A549 (cell line): ENCODE measurements around the gene DLGAP1. TPM values are rescaled to one million over a fixed set of nuclear protein-coding genes. Genes with fewer than 3 reads are reported as not detected.
A peak's percentile ranks its signal among the peaks of the same experiment; 100 is the strongest.

Experiments used
- CBX2 ChIP-seq: fragments of 200-600 bp; sonication (generic); IDR thresholded peaks from 2 replicates; pipeline ENCODE4 v1.6.1; 2016; ENCODE audit warnings: low read depth, mild to moderate bottlenecking, borderline replicate concordance
- EHF ChIP-seq: fragments of 250-450 bp; sonication (Bioruptor Pico); IDR thresholded peaks from 2 replicates; pipeline ENCODE4 v1.5.0; 2020; ENCODE audit warnings: mild to moderate bottlenecking
- EHMT2 ChIP-seq: fragments of 200-600 bp; sonication (generic); IDR thresholded peaks from 2 replicates; pipeline ENCODE4 v1.6.1; 2016; ENCODE audit warnings: antibody characterized with exemption, low read depth, mild to moderate bottlenecking, moderate library complexity
- EP300 ChIP-seq, 2 experiments: fragments of >200 bp; sonication (Bioruptor Twin); formaldehyde crosslinking; IDR thresholded peaks; 2 replicates in 1 of 2; 3 replicates in 1 of 2; pipeline ENCODE4 v1.6.1; 2016 to 2017
- ESRRA ChIP-seq: fragments of 150-350 bp; IDR thresholded peaks from 2 replicates; pipeline ENCODE4 v1.6.1; 2014; ENCODE audit warnings: mild to moderate bottlenecking, low read length, borderline replicate concordance
- GATA3 ChIP-seq: IDR thresholded peaks from 2 replicates; pipeline ENCODE4 v1.6.1; 2012; ENCODE audit warnings: borderline replicate concordance
- HDAC2 ChIP-seq: fragments of 200-600 bp; sonication (generic); IDR thresholded peaks from 2 replicates; pipeline ENCODE4 v1.6.1; 2016
- HEYL ChIP-seq: fragments of 250-450 bp; sonication (Bioruptor Pico); IDR thresholded peaks from 2 replicates; pipeline ENCODE4 v1.8.0; 2021; ENCODE audit warnings: mild to moderate bottlenecking, moderate library complexity
- HOXA7 ChIP-seq: fragments of 250-450 bp; sonication (Bioruptor Pico); IDR thresholded peaks from 2 replicates; pipeline ENCODE4 v1.5.0; 2020; ENCODE audit warnings: mild to moderate bottlenecking, moderate library complexity
- HOXB5 ChIP-seq: fragments of 250-450 bp; sonication (Bioruptor Pico); IDR thresholded peaks from 2 replicates; pipeline ENCODE4 v1.5.0; 2020; ENCODE audit warnings: mild to moderate bottlenecking, moderate library complexity
- JUN ChIP-seq, 2 experiments: fragments of >200 bp; sonication (Bioruptor Twin); formaldehyde crosslinking; IDR thresholded peaks; 2 replicates in 1 of 2; 3 replicates in 1 of 2; pipeline ENCODE4 v1.6.1; 2016 to 2017
- JUNB ChIP-seq: fragments of >200 bp; sonication (Bioruptor Twin); formaldehyde crosslinking; IDR thresholded peaks from 2 replicates; pipeline ENCODE4 v1.6.1; 2016
- KDM1A ChIP-seq: fragments of 200-600 bp; sonication (generic); IDR thresholded peaks from 2 replicates; pipeline ENCODE4 v1.6.1; 2016; ENCODE audit warnings: low read depth, mild to moderate bottlenecking
- MAZ ChIP-seq: fragments of 150-350 bp; IDR thresholded peaks from 2 replicates; pipeline ENCODE4 v1.6.1; 2014; ENCODE audit warnings: antibody characterized with exemption, low read depth, low read length, borderline replicate concordance
- NPAS2 ChIP-seq: fragments of 250-450 bp; sonication (Bioruptor Pico); IDR thresholded peaks from 2 replicates; pipeline ENCODE4 v1.8.0; 2022; ENCODE audit warnings: mild to moderate bottlenecking, moderate library complexity, borderline replicate concordance
- PHF8 ChIP-seq: fragments of 200-600 bp; sonication (generic); IDR thresholded peaks from 2 replicates; pipeline ENCODE4 v1.6.1; 2016; ENCODE audit warnings: low read depth, mild to moderate bottlenecking, antibody characterized with exemption, moderate library complexity, borderline replicate concordance
- RAD21 ChIP-seq, 2 experiments: fragments of >200 bp in 1 of 2; sonication (Bioruptor Twin) in 1 of 2; formaldehyde crosslinking in 1 of 2; IDR thresholded peaks in 1 of 2; conservative IDR thresholded peaks in 1 of 2; 2 replicates in 1 of 2; 3 replicates in 1 of 2; pipeline ENCODE4 v1.6.1; 2012 to 2018; ENCODE audit warnings: inconsistent platforms in 1 of 2
- RARB ChIP-seq: fragments of 250-450 bp; sonication (Bioruptor Pico); IDR thresholded peaks from 2 replicates; pipeline ENCODE4 v1.8.0; 2021; ENCODE audit warnings: mild to moderate bottlenecking, moderate library complexity
- RCOR1 ChIP-seq: fragments of 150-350 bp; IDR thresholded peaks from 2 replicates; pipeline ENCODE4 v1.6.1; 2014; ENCODE audit warnings: antibody characterized with exemption, low read length, low read depth
- RFX5 ChIP-seq: fragments of 450-650 bp; IDR thresholded peaks from 2 replicates; pipeline ENCODE4 v1.7.1; 2014; ENCODE audit warnings: antibody characterized with exemption, mild to moderate bottlenecking, moderate library complexity
- TFCP2L1 ChIP-seq: fragments of 250-450 bp; sonication (Bioruptor Pico); IDR thresholded peaks from 2 replicates; pipeline ENCODE4 v1.5.0; 2021; ENCODE audit warnings: mild to moderate bottlenecking
- TP53 ChIP-seq: fragments of 250-450 bp; sonication (Bioruptor Pico); IDR thresholded peaks from 2 replicates; pipeline ENCODE4 v1.5.0; 2021; ENCODE audit warnings: mild to moderate bottlenecking, moderate library complexity
- ZC3H11A ChIP-seq: fragments of 450-650 bp; IDR thresholded peaks from 2 replicates; pipeline ENCODE4 v1.6.1; 2014; ENCODE audit warnings: antibody characterized with exemption, mild to moderate bottlenecking
- ZFP36 ChIP-seq: fragments of 450-650 bp; IDR thresholded peaks from 2 replicates; pipeline ENCODE4 v1.6.1; 2014; ENCODE audit warnings: borderline replicate concordance; ENCODE audit not compliant: partially characterized antibody
- ZNF302 ChIP-seq: fragments of 250-450 bp; sonication (Bioruptor Pico); IDR thresholded peaks from 2 replicates; pipeline ENCODE4 v1.9.0; 2021; ENCODE audit warnings: inconsistent platforms, mild to moderate bottlenecking, moderate library complexity
- ZSCAN20 ChIP-seq: fragments of 250-450 bp; sonication (Bioruptor Pico); IDR thresholded peaks from 2 replicates; pipeline ENCODE4 v1.8.0; 2022; ENCODE audit warnings: mild to moderate bottlenecking, moderate library complexity
- polyA plus RNA-seq, 4 experiments: library from polyadenylated mRNA; depleted of rRNA in 3 of 4; stranded (reverse); fragments of >200 nt; fragmentation: RNase III in 1 of 4; extraction: RNeasy Plus Mini Kit Qiagen cat#74134 plus additional on column Dnase treatment in 1 of 4; gene quantifications; 2 replicates in 3 of 4; 3 replicates in 1 of 4; pipeline ENCODE4 v1.2.3, GENCODE V29; 2011 to 2017
- TF ChIP-seq, protein P1 (sequence below): fragments of 200-600 bp; sonication (generic); IDR thresholded peaks from 2 replicates; pipeline ENCODE4 v1.6.1; 2016; ENCODE audit warnings: antibody characterized with exemption, mild to moderate bottlenecking, moderate library complexity
- TF ChIP-seq, protein P2 (sequence below): fragments of 250-450 bp; sonication (Bioruptor Pico); IDR thresholded peaks from 2 replicates; pipeline ENCODE4 v1.5.0; 2021; ENCODE audit warnings: mild to moderate bottlenecking, moderate library complexity, borderline replicate concordance
- TF ChIP-seq, protein P3 (sequence below): IDR thresholded peaks from 2 replicates; pipeline ENCODE4 v1.6.1; 2012
- TF ChIP-seq, protein P4 (sequence below): IDR thresholded peaks from 2 replicates; pipeline ENCODE4 v1.6.1; 2012
- TF ChIP-seq, protein P5 (sequence below): fragments of 450-650 bp; IDR thresholded peaks from 2 replicates; pipeline ENCODE4 v1.6.1; 2014; ENCODE audit warnings: antibody characterized with exemption
- TF ChIP-seq, protein P6 (sequence below): fragments of >200 bp; sonication (Bioruptor Twin); formaldehyde crosslinking; IDR thresholded peaks from 3 replicates; pipeline ENCODE4 v1.6.1; 2016

Gene DLGAP1
- polyA plus RNA-seq, 2 of the 4 experiments (the other 2 are of a cell fraction) = 0.04 to 0.12 TPM

DNA sequence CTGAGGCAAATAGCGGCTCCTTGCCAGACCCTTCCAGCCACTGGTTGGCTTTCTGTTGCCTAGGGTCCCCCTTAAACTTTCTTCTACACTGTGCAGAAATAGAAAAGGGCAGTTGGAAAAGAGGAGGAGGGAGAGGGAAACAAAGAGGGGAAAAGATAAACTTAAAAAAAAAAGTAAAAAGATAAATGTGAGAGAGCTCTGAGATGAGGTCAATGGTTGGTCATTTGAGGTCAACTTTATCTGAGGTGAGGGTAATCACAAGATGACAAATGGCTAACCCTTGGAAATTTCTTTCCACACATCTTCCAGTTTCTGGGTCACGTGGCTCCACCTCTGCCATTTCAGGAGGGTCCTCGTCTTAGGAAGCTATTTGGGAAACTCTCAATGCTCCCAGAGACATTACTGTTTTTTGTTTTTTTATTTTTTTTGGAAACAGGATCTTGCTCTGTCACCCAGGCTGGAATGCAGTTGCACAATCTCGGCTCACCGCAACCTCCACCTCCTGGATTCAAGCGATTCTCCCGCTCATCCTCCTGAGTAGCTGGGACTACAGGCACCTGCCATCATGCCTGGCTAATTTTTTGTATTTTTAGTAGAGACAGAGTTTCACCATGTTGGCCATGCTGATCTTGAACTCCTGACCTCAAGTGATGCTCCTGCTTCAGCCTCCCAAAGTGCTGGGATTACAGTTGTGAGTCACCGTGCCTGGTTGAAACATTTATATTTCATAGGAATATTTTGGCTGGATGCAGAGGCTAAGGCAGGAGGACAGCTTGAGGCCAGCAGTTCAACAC, 805.3 kb downstream of the DLGAP1 start (continued):
- TF ChIP-seq GATA3 = peak; percentile 80
- TF ChIP-seq, protein P1, sequence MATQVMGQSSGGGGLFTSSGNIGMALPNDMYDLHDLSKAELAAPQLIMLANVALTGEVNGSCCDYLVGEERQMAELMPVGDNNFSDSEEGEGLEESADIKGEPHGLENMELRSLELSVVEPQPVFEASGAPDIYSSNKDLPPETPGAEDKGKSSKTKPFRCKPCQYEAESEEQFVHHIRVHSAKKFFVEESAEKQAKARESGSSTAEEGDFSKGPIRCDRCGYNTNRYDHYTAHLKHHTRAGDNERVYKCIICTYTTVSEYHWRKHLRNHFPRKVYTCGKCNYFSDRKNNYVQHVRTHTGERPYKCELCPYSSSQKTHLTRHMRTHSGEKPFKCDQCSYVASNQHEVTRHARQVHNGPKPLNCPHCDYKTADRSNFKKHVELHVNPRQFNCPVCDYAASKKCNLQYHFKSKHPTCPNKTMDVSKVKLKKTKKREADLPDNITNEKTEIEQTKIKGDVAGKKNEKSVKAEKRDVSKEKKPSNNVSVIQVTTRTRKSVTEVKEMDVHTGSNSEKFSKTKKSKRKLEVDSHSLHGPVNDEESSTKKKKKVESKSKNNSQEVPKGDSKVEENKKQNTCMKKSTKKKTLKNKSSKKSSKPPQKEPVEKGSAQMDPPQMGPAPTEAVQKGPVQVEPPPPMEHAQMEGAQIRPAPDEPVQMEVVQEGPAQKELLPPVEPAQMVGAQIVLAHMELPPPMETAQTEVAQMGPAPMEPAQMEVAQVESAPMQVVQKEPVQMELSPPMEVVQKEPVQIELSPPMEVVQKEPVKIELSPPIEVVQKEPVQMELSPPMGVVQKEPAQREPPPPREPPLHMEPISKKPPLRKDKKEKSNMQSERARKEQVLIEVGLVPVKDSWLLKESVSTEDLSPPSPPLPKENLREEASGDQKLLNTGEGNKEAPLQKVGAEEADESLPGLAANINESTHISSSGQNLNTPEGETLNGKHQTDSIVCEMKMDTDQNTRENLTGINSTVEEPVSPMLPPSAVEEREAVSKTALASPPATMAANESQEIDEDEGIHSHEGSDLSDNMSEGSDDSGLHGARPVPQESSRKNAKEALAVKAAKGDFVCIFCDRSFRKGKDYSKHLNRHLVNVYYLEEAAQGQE = no peak
- TF ChIP-seq HOXA7 = no peak; the same call in 1 of the 2 replicates
- TF ChIP-seq RCOR1 = no peak
- TF ChIP-seq ZNF302 (CRISPR knock-in tag) = peak; percentile 72; the same call in 1 of the 2 replicates
- peak; percentile 92 for TF ChIP-seq ZSCAN20
- TF ChIP-seq HDAC2 = no peak
- no peak for TF ChIP-seq TP53 (CRISPR knock-in tag)
- peak; percentile 76 to 89 for TF ChIP-seq JUN (IDR thresholded peaks at IDR 0.05)
- no peak; the same call in 1 of the 2 replicates for TF ChIP-seq HOXB5
- TF ChIP-seq ZFP36 = no peak
- no peak for TF ChIP-seq RFX5
- TF ChIP-seq MAZ = no peak
- TF ChIP-seq, protein P2, sequence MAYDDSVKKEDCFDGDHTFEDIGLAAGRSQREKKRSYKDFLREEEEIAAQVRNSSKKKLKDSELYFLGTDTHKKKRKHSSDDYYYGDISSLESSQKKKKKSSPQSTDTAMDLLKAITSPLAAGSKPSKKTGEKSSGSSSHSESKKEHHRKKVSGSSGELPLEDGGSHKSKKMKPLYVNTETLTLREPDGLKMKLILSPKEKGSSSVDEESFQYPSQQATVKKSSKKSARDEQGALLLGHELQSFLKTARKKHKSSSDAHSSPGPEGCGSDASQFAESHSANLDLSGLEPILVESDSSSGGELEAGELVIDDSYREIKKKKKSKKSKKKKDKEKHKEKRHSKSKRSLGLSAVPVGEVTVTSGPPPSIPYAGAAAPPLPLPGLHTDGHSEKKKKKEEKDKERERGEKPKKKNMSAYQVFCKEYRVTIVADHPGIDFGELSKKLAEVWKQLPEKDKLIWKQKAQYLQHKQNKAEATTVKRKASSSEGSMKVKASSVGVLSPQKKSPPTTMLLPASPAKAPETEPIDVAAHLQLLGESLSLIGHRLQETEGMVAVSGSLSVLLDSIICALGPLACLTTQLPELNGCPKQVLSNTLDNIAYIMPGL (CRISPR knock-in tag) = no peak
- no peak for TF ChIP-seq CBX2
- peak; percentile 76 to 95; a peak in 4 of 5 replicates for TF ChIP-seq EP300 (IDR thresholded peaks at IDR 0.05)
- no peak for TF ChIP-seq KDM1A
- no peak for TF ChIP-seq TFCP2L1
- no peak for TF ChIP-seq ZC3H11A
- peak in 1 of 2 experiments; percentile 34; a peak in 3 of 5 replicates for TF ChIP-seq RAD21 (conservative IDR thresholded peaks at IDR 0.05 in 1 of 2, IDR thresholded peaks at IDR 0.05 in 1 of 2)
- TF ChIP-seq PHF8 = no peak
- TF ChIP-seq RARB (CRISPR knock-in tag) = peak; percentile 88
- TF ChIP-seq EHF (CRISPR knock-in tag) = peak; percentile 84; the same call in 1 of the 2 replicates
- TF ChIP-seq NPAS2 (CRISPR knock-in tag) = peak; percentile 28; the same call in 1 of the 2 replicates
- TF ChIP-seq, protein P3, sequence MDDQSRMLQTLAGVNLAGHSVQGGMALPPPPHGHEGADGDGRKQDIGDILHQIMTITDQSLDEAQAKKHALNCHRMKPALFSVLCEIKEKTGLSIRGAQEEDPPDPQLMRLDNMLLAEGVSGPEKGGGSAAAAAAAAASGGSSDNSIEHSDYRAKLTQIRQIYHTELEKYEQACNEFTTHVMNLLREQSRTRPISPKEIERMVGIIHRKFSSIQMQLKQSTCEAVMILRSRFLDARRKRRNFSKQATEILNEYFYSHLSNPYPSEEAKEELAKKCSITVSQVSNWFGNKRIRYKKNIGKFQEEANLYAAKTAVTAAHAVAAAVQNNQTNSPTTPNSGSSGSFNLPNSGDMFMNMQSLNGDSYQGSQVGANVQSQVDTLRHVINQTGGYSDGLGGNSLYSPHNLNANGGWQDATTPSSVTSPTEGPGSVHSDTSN = peak; percentile 47; the same call in 1 of the 2 replicates
- TF ChIP-seq EHMT2 = no peak
- TF ChIP-seq, protein P4, sequence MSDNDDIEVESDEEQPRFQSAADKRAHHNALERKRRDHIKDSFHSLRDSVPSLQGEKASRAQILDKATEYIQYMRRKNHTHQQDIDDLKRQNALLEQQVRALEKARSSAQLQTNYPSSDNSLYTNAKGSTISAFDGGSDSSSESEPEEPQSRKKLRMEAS = peak; percentile 61
- TF ChIP-seq, protein P5, sequence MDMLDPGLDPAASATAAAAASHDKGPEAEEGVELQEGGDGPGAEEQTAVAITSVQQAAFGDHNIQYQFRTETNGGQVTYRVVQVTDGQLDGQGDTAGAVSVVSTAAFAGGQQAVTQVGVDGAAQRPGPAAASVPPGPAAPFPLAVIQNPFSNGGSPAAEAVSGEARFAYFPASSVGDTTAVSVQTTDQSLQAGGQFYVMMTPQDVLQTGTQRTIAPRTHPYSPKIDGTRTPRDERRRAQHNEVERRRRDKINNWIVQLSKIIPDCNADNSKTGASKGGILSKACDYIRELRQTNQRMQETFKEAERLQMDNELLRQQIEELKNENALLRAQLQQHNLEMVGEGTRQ = peak; percentile 89
- peak; percentile 65; the same call in 1 of the 2 replicates for TF ChIP-seq JUNB
- no peak for TF ChIP-seq ESRRA
- TF ChIP-seq, protein P6, sequence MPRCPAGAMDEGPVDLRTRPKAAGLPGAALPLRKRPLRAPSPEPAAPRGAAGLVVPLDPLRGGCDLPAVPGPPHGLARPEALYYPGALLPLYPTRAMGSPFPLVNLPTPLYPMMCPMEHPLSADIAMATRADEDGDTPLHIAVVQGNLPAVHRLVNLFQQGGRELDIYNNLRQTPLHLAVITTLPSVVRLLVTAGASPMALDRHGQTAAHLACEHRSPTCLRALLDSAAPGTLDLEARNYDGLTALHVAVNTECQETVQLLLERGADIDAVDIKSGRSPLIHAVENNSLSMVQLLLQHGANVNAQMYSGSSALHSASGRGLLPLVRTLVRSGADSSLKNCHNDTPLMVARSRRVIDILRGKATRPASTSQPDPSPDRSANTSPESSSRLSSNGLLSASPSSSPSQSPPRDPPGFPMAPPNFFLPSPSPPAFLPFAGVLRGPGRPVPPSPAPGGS = no peak; the same call in 2 of the 3 replicates
- peak; percentile 87; the same call in 1 of the 2 replicates for TF ChIP-seq HEYL
